ENCODE measurements around the gene ATAD3B. TPM values are rescaled to one million over a fixed set of nuclear protein-coding genes. Genes with fewer than 3 reads are reported as not detected.

Gene ATAD3B
- total RNA-seq, 1 experiment from 2014 or later: 36.3 TPM

DNA sequence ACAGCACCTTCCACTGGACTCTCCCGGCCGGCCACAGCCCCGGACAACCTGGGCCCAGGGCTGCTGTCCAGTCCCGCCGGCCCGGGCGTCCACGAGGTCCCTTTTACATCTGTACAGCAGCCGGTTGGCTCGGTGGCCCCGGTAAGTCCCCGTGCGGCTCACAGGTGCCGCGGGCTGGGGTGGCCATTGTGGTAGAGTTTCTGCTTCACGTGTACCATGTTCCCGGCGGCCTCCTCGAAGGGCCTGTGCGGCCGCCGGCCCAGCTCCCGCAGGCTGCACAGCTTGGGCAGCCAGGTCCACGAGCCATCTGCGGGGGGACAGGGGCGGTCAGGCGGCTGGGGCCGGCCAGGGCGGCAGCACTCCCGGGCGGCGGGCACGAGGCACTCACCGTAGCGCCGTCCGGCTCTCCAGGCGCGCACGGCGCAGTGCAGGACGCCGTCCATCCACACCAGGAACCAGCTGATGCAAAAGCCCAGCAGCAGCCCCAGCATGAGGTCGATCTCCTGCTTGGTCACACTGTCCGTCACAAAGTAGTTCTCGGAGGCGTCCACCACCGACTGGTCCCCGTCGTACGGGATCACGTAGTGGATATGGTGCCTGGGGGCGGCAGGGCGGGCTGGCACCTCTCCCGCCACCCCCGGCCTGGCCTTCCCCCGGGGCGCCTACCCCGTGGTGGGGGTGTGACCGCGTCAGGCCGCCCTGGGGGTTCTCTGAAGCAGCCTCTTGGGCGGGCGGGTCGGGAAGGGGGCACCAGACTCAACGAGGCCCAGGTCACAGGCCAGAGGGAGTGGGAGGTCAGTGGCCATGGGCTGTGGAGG lies 63.8 kb downstream of the ATAD3B start:
- in situ Hi-C loops (cut with HindIII; ENCODE audit: low pct_unique_long_range_greater_than_20kb, low sequenced_read_pairs): no loop called here
- DNase-seq (ENCODE audit: low read depth, low spot score): no peak

GRCh38 chr1:1536019-1536937 lies 64.7 kb downstream of the ATAD3B start:
- in situ Hi-C loops (cut with HindIII; ENCODE audit: low pct_unique_long_range_greater_than_20kb, low sequenced_read_pairs): no loop called here
- no peak for DNase-seq (ENCODE audit: low read depth, low spot score)

GRCh38 chr1:1536938-1537546 lies 65.5 kb downstream of the ATAD3B start:
- in situ Hi-C loops (cut with HindIII; ENCODE audit: low pct_unique_long_range_greater_than_20kb, low sequenced_read_pairs): no loop called here
- DNase-seq (ENCODE audit: low read depth, low spot score): no peak

GRCh38 chr1:1537626-1538250 lies 66.2 kb downstream of the ATAD3B start:
- in situ Hi-C loops (cut with HindIII; ENCODE audit: low pct_unique_long_range_greater_than_20kb, low sequenced_read_pairs): no loop called here

DNA sequence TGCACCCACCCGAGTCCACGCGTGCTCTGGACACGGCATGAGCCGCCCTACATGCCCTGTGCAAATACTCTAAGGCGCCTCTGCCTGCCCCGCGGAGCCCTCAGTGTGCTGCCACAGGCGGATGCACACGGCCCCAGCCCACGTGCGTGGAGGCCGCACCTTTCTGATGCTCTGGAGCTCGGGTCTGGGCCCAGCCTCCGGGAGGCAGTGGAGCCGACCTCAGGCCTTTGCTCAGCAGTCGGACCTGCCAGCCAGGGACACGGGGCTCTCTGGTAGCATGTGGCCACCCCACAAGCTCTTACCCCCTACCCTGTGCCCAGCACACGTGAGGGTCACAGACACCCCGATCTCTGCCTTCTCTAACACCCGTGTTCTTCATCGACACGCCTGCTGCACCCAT lies 66.8 kb downstream of the ATAD3B start:
- in situ Hi-C loops (cut with HindIII; ENCODE audit: low pct_unique_long_range_greater_than_20kb, low sequenced_read_pairs): no loop called here
- DNase-seq (ENCODE audit: low read depth, low spot score): no peak

More at GRCh38 chr1:1537626-1538250, 66.2 kb downstream of the ATAD3B start:
- DNase-seq (ENCODE audit: low read depth, low spot score): no peak

- no peak for DNase-seq (ENCODE audit: low read depth, low spot score)
- in situ Hi-C loops (cut with HindIII; ENCODE audit: low pct_unique_long_range_greater_than_20kb, low sequenced_read_pairs): no loop called here
These were observed 67.4 kb downstream of the ATAD3B start for GRCh38 chr1:1538989-1539309.

- DNase-seq (ENCODE audit: low read depth, low spot score): no peak
- in situ Hi-C loops (cut with HindIII; ENCODE audit: low pct_unique_long_range_greater_than_20kb, low sequenced_read_pairs): no loop called here
These were observed 67.9 kb downstream of the ATAD3B start for GRCh38 chr1:1539310-1540089.

- no peak for DNase-seq (ENCODE audit: low read depth, low spot score)
- in situ Hi-C loops (cut with HindIII; ENCODE audit: low pct_unique_long_range_greater_than_20kb, low sequenced_read_pairs): no loop called here
These were observed 68.7 kb downstream of the ATAD3B start, which contains the start of gene TMEM240 for GRCh38 chr1:1540090-1540817. Gene TMEM240, minus strand, starts transcription at chr1:1540624. Its CDS starts 278 bp downstream, at chr1:1540346.

GRCh38 chr1:1540818-1541628 lies 69.5 kb downstream of the ATAD3B start:
- no peak for DNase-seq (ENCODE audit: low read depth, low spot score)
- in situ Hi-C loops (cut with HindIII; ENCODE audit: low pct_unique_long_range_greater_than_20kb, low sequenced_read_pairs): no loop called here

DNA sequence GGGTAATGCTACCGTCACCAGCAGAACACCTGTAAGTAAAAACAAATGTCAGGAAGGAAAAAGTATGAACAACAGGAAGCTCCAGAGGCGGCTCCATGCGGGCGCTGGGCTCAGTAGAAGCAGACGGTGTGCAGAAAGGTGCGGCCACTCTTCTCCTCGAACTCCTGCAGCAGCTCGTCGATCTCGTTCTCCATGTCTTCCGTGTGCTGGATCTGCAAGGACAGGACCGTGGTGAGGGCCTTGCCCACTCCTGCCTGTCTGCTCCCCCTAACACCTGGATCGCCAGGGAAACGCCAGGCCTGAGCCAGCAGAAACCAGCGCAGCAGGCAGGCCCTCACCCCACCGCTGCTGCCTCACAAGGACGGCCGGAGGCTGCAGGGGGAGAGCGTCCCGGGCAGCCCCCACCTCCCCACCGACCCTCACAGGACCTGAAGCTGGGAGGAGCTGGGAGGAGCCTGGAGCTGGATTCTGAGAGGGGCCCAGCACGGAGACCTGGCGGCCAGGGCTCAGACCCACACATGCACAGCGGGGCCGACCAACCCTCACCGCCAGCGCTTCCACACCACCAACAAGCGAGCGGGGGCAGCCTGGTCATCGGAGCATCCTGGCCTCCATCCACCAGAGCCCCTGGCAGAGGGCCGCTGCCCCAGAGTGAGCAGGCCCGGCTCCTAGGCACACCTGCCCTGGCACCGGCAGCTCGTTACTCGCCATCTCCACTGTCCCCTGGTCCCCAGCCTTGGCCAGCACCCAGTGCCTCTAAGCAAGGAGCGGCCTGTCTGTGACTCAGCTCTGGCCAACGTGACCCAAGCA lies 70.6 kb downstream of the ATAD3B start:
- no peak for DNase-seq (ENCODE audit: low read depth, low spot score)
- in situ Hi-C loops (cut with HindIII; ENCODE audit: low pct_unique_long_range_greater_than_20kb, low sequenced_read_pairs): no loop called here

GRCh38 chr1:1542766-1543705 lies 71.5 kb downstream of the ATAD3B start:
- no peak for DNase-seq (ENCODE audit: low read depth, low spot score)
- in situ Hi-C loops (cut with HindIII; ENCODE audit: low pct_unique_long_range_greater_than_20kb, low sequenced_read_pairs): no loop called here

- in situ Hi-C loops (cut with HindIII; ENCODE audit: low pct_unique_long_range_greater_than_20kb, low sequenced_read_pairs): no loop called here
- DNase-seq (ENCODE audit: low read depth, low spot score): no peak
These were observed 72.1 kb downstream of the ATAD3B start for GRCh38 chr1:1543706-1544099.

DNA sequence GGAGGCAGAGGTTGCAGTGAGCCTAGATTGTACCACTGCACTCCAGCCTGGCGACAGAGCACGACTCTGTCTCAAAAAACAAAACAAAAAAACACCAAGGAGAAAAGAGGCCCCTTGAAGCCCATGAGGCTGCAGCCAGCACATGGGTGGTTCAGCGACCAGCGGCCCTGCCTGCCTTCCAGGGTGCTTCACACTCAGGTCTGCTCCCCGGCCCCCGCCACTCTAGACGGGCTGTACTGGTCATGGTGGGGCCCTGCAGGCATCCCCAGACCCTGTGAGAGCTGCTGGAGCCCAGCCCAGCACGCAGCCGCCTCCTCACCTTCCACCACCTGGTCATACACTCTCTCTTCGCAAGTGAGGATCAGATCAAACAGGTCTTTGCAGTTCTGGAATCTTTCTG lies 73.0 kb downstream of the ATAD3B start:
- in situ Hi-C loops (cut with HindIII; ENCODE audit: low pct_unique_long_range_greater_than_20kb, low sequenced_read_pairs): no loop called here
- no peak for DNase-seq (ENCODE audit: low read depth, low spot score)
